SH-SY5Y (cell line): ENCODE results near the gene ATG14.

Experiments used
- GATA2 ChIP-seq: IDR thresholded peaks from 2 replicates; pipeline ENCODE4 v1.6.1; 2011; ENCODE audit warnings: mild to moderate bottlenecking, low read depth, low read length
- GATA3 ChIP-seq: IDR thresholded peaks from 2 replicates; pipeline ENCODE4 v1.6.1; 2011; ENCODE audit warnings: low read depth, mild to moderate bottlenecking, low read length, moderate library complexity

The ATG14 gene

DNA sequence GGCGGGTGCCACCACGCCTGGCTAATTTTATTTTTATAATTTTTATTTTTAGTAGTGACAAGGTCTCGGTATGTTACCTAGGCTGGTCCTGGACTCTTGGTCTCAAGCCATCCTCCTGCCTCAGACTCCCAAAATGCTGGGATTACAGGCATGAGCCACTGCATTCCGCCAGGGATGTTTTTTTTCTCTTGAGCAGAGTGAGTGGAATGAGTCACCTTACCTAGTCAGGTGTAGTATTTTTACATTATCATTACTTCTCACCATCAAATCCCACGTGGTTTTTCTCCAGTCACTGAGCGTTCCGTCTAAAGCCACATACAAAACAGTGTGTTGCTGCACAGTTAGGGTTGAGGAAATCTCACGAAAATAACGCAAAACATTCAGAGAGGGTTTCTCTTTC is 29.7 kb upstream of the ATG14 start:
- TF ChIP-seq GATA2, result no peak
- no peak for TF ChIP-seq GATA3

- TF ChIP-seq GATA2, result no peak
- no peak for TF ChIP-seq GATA3
Measured at GRCh38 chr14:55440385-55440784, 28.8 kb upstream of the ATG14 start, which contains the start of gene TBPL2. TSS of gene TBPL2 (minus strand) at chr14:55440616. CDS start at chr14:55440449, 167 bp downstream.

DNA sequence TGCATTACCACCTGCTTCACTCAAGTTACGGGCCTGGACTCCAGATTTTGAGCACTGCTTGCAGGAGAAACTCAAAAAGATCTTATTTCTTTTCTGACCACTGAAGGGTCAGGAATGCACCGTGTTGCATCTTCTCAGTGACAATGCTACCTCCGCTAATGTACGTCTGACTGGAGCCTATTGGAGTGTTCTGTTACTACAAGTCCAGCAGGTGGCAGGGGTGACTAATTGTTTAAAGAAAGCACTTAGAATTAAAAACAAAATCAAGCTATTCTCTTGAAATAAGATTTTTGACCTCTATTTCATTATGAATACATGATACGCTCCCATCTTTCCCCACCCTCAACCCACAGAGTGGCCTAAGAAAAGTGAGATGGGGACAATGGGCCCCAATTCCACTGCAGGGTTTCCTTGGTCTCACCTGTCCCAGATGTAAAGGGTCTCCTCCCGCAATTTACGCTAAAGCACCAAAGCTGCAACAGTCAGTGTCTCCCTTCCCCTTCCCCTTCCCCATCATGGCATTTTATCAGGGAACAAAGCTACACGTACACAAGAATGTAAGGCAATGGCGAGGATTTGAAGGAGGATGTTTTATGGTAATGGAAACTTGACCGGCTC is 26.5 kb upstream of the ATG14 start:
- no peak for TF ChIP-seq GATA2
- no peak for TF ChIP-seq GATA3

GRCh38 chr14:55436931-55437330 is 25.3 kb upstream of the ATG14 start:
- no peak for TF ChIP-seq GATA3
- no peak for TF ChIP-seq GATA2

GRCh38 chr14:55436519-55436918 is 24.9 kb upstream of the ATG14 start:
- TF ChIP-seq GATA3 (no peak), GATA2 (no peak)

GRCh38 chr14:55434805-55435174 is 23.2 kb upstream of the ATG14 start:
- TF ChIP-seq GATA3 (no peak), GATA2 (no peak)

DNA sequence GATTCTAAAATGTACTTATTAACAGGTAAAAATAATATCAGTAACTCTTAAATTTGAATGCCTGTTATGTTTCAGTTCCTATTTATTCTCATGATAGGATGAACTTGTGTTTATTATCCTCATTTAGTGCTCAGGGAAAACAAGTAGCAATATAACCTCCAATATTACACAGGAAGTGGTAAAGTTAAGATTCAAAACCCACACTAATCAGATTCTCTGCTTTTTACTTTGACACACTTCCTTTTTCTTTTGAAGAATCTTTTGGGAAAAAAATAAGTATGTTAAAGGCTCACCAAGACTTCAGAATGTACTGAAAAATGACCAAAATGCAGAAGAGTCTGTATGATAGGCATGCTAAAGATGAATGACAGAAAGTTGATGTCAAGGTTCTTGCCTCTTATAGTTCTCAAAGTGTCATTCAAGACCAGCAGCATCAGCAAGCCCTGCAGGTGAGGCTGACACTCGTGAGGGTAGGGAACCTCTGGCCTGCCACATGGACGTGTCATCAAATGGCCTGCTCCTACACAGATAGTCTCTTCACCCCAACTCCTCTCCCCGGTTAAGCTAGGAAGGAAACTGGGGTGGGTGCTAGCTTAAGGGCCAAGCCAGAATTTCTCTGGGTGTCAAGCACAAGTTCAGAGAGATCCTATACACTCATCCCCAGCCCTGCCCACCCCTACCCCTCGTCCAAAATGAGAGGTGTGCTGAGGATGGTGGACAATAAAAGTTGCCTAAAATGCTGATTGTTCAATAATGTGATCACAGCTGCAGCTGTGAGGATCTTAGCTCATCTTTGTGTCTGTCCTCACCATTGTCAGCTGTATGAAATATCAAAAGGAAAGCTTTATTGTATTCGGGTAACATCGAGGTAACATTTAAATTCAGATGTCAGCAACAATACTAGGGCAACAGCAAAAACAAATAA is 22.5 kb upstream of the ATG14 start:
- TF ChIP-seq GATA2 (no peak), GATA3 (no peak)

- TF ChIP-seq GATA2 (no peak), GATA3 (no peak)
Measured at GRCh38 chr14:55432628-55433027, 21.0 kb upstream of the ATG14 start.

- TF ChIP-seq GATA2 (no peak), GATA3 (no peak)
Measured at GRCh38 chr14:55430024-55430690, 18.5 kb upstream of the ATG14 start.

DNA sequence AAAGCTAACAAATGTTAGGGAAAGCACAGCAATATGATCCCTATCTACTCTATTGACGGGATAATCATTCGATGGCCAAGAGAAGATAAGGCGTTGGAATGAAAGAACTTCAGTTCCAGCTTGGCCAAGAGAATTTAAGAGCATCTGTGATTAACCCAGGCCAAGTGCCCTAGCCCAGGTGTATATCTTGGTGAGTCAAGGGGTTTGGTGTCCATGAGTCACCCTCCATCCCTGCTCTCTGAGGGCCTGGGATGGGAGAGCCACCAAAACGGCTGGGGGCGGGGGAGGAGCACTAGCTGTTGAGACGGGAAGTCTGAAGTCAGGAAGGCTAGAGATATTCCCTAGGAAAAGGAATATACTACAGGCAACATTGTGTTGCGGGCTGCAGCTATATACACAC is 15.8 kb upstream of the ATG14 start:
- TF ChIP-seq GATA3 (no peak), GATA2 (peak; percentile 42; the same call in 1 of the 2 replicates)

DNA sequence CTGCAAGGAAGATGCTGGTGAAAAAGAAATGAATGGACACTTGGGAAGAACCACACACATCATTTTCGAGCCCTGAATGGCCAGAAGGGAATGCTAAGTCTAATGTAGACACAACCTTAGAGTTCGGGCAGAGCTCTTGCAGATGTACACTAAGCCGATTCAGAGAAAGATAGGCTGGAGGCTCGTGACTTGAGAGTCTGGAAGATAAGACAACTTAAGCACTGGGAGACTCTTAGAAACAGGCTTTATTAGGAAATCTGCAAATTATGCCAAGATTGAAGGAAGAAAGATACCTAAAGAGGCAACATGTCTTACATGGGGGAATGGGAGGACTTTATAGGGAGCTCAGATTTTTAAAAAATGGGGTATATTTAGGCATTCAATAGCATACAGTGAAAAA is 15.3 kb upstream of the ATG14 start:
- no peak for TF ChIP-seq GATA3

DNA sequence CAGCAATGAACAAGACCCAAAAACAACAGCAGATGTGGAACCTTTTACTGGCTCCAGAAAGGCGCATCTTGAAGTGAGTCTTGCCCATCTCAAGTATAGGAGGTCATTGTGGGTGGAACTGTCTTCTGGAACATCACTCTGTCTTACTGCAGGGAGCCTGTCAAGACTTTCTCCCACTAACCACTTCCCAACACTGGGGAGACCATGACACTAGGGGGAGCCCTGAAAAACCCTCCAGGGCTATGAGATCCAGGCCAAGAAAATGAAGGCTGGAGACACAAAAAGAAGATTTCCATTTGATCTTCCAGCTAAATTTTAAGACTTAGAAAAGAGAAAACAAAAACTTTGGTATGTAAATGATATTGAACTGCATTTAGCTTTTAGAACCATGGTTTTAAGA is 13.5 kb upstream of the ATG14 start:
- TF ChIP-seq GATA3 (no peak), GATA2 (no peak)

DNA sequence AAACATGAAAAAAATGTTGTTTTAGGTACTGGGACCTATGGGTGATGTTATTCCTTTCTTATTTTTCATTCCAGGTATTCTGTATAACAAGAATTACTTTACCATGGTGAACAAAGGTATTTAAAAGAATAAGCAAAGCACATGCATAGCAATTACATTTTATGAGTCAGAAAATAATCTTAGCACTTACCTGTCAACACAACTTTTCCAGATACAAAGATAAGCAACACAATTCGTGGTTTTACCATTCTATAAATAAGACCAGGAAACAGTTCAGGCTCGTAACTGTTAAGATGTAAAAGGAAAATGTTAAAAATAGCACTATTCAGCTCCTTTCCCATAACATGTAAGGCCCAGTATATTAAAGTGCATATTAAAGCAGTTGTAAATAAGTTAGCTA is 12.3 kb upstream of the ATG14 start:
- TF ChIP-seq GATA3 (no peak), GATA2 (no peak)

- TF ChIP-seq GATA3 (no peak), GATA2 (no peak)
Measured at GRCh38 chr14:55419663-55420062, 8.0 kb upstream of the ATG14 start.
